DMS53 treated with DMSO at 0.1 percent for 48 hours (cell line): Measurements from ENCODE around the gene SLC5A11.

ENCODE experiments used
- DNase-seq: peaks from one replicate; lab custom pipeline; 2025; ENCODE audit not compliant: unreplicated experiment; lab: John Stamatoyannopoulos, UW

Gene SLC5A11

DNA sequence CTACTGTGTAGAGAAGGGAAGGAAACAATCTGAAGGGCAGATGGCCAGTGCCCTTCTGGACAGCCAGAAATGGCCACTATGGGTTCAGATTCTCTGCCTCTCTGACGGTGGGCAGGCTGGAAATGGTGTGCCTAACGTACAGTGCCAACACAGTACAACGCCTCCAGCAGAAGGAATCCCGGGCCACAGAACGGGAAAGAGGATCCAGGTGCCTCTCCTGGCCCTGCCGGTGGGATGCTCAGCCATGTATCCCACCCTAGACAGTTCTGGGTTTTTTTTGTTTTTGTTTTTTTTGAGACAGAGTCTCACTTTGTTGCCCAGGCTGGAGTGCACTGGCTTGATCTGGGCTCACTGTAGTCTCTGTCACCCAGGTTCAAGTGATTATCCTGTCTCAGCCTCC is 71.5 kb downstream of the SLC5A11 start:
- DNase-seq, result no peak

DNA sequence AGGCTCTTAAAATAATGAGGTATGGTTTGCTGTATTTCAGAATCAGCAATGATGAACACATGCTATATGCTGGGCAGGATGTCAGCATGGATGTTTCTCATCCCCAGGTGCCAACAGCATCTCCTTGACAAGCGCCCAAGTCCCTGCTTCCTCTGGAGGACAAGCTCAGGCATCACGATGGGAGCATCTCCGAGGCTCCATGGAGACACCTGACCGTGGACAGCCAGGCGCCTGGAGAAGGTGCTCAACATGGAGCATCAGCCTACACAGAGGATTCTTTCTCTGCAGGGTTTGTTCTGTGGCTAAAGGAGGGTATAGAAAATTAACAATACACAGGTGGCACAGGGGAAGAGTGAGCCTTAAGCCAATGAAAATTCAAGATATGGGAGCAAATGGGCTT is 72.1 kb downstream of the SLC5A11 start:
- no peak for DNase-seq

DNA sequence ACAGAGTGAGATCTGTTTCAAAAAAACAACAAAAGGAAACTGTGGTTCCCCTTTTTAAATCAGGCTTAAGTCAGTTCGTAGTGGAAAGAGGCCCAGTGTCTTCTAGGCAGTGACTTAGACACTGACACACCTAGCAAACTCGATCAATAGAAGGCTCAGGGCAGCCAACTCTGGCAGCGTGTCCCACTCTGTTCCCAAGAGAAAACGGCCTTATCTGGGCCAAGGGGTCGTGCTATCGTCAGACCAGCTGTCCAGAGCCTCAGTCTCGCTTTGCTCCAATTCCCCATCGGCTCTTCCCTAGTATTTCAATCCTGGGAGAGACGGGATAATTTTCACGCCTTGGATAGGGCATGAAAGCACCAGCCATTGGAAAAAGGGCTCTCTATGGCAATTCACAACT is 72.9 kb downstream of the SLC5A11 start:
- no peak for DNase-seq

DNA sequence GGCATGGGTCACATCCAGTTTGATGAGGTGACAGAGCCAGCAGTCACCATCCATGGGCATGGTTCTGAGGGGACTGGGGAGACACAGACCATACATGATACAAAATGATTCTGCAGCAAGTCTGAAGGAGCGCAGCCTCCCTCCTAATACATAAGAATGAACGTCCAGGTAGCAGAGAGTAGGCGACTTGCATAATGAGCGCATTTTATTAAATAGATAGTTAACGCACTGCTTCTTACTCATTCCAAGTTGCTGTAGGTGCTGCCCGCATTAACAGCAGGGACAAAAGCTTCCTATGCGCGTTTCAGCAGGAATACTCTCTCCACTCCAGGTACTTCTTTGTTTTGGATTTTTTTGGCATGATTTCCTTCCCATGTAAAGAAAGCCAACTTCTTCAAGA is 73.8 kb downstream of the SLC5A11 start:
- no peak for DNase-seq

DNA sequence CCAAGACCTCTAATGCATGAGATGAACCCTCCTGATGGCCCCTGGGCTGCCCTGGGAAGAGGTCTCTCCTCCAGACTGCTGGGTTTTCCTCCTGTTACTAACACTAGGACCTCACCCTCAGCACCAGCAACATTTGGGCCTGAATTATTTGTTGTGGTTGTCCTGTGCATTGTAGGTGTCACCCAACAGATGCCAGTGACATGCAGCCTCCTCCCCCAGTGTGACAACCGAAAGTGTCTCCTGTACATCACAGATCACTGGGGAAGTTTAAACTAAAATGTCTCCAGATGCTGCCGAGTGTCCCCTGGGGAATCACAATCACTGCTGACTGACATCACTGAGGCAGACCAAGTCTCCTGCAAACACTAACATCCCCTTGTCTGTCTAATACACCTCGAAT is 74.8 kb downstream of the SLC5A11 start:
- DNase-seq, result no peak

DNA sequence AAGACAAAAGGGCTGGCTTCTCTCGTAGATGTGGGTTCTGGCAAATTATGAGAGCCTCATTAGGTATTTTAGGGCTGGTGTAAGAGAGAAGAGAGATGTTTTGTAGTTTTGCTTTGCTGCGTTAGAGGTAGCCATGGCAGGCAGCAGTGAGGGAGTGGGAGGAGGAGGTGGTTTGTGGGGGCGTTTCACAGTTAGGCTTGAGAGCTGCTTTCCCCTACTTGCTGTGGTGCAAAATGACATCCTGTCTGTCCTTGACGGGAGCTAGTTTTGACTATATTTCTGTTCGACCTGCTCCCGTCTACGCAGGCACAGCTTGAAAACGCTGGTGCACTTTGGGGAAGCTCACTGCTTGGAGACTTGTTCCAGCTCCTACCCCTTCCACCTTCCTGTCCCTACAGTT is 75.5 kb downstream of the SLC5A11 start:
- no peak for DNase-seq

DNA sequence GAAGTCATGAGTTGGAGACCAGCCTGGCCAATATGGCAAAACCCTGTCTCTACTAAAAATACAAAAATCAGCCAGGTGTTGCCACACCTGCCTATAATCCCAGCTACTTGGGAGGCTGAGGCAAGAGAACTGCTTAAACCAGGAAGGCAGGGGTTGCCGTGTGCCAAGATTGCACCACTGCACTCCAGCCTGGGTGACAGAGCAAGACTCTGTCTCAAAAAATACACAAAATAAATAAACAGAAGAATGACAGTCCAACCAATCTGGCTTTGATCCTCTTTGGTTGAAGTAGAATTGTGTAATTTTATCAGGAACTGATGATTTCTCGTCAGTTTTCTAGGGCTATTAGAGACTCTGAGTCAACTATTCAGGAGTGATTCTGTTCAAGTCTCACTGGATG is 79.4 kb downstream of the SLC5A11 start:
- no peak for DNase-seq

DNA sequence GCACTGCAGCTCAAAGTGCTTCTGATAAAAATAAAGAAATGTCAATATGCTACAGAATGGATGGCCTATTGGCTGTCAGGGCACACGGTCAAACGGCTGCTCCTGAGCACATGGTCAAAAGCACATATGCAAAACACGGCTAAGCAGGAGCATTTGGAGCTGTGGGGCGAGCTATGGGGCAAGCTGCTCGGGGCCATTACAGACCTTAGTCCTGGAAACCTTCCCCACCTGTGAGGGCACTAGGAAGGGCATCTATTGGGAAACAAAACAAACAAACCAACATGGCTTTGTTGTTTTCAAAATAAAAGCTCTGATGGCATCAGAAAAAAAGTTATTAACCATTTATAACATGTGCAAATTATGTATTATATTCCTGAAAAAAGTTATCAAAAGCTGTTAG is 83.6 kb downstream of the SLC5A11 start:
- DNase-seq, result no peak

DNA sequence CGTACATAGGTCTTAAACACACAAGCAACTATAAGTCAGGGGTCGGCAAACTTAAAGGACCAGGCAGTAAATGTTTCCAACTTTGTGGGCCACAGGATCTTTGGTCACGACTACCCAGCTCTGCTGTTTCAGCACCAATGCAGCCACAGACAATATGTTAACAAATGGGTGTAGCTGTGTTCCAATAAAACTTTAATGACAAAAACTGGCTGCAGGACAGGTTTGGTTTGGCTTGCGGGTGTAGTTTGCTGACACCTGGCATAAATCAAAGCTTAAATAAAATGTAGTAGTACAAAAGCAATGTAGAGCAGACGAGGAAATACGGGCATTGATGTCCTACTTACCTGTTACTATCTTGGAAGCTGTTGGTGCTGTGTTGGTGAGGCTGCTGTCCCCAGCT is 84.7 kb downstream of the SLC5A11 start:
- DNase-seq, result no peak

DNA sequence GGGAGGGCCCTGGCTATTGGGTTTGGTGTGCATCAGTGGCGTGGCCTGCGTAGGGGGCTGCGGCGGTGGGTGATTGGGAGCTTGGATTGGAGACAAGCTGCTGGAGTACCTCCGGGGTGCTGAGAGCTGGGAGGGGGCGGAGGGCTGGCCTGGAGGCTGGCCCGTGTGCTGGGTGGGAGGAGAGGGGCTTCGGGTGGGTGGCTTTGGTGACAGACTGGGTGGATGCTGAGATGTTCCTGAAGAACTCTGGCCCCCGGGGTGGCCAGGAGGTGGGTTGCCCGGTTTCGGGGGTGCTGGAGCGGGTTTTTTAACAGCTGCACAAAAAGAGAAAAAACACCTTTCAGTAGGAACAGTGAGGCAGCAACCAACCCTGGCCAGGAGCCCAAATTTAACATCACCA is 85.3 kb downstream of the SLC5A11 start:
- DNase-seq, result no peak

DNA sequence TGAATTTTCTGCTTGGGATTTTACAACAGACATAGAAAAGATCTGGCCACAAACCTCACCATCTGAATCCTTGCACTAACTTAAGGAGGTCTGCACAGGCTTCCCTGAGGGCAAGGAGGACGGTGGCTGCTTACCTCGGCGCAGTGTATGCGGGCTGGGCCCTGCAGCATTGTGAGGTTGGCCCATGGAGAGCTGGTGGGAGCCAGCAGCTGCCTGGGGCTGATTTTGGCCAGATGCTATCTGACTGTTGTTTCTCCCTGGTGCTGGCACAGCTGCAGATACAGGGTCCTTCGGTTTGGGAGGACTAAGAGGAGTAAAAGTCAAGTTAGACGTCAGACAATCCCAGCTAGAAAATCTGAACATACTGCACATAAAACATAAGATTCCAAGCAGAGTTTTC is 89.6 kb downstream of the SLC5A11 start:
- no peak for DNase-seq

DNA sequence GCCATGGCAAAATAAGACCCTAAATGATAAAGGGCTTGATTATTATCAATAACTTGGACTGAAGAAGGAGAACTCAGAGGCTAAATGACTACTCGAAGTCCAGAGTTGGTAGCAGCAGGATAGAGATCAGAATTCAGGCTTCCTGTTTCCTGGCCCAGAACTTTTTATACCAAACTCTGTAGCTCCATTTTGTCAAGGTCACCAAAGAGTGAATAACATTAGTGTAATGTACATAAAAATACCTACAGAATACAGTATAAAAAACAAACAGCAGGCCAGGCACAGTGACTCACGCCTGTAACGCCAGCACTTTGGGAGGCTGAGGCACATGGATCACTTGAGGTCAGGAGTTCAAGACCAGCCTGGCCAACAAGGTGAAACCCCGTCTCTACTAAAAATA is 90.4 kb downstream of the SLC5A11 start:
- DNase-seq, result no peak

DNA sequence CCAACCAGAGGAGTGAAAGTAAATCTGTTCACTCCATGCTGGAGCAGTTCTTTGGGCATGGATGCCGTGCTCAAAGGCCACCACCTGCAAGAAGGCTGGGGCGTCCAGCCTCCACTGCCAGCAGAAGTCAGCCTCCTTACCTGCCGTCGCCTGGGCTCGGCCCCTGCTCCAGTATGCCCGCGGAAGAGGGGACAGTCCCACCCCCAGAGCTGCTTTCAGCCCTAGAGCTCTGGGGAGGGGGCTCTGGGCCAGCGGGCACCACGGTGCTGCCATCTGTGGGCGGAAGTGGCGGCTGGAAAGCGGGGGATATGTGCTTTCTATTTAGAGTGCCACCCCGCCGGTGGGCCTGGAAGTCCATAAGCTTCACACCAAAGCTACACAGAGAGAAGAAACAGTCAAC is 93.5 kb downstream of the SLC5A11 start:
- DNase-seq, result no peak

DNA sequence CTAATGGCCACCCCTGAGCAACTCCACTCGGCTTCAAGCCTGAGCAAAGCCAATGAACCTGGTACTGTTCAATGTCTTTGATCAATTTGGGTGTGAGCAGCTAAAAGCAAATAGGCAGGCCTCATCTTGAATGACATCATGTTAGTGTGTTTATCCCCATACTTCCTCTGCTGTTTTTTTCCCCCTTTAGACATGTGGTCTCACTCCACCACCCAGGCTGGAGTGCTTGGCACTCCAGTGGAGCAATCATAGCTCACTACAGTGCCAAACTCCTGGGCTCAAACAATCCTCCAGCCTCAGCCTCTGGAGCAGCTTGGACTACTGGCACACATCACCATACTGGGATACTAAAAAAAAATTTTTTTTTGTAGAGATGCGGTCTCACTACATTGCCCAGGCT is 94.0 kb downstream of the SLC5A11 start:
- no peak for DNase-seq

DNA sequence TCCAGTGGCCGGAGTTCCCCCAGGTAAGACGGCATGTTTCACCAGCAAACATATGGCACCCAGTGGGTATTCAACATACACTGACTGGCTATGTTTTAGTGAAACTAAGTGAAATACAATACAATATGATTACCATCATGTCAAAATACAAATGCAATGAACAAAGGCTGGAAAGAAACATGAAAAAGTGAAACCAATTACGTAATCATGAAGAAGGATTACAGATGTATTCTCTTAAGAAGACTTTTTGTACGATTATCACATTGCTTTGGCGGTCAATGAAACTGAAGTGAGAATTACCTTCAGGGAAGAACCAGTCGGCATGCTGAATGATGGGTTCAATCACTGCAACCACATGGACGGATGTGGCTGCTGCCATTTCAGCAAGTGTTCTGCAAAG is 97.7 kb downstream of the SLC5A11 start:
- no peak for DNase-seq

DNA sequence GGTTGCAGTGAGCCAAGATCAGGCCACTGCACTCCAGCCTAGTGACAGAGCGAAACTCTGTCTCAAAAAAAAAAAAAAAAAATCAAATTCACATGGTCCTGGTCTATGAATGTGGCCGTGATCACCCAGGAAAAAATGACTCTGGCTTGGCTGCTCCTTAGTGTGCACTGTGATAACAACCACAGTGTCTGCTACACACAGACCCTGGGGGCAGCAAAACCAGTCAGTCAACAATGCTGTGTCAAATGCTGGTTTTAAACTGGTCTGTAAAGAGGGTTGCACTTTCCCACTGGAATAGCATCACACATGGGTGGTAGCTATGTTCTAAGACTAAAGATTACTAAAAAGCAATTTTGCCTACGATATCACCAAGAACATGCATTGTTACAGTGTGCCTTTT is 98.4 kb downstream of the SLC5A11 start:
- no peak for DNase-seq

DNA sequence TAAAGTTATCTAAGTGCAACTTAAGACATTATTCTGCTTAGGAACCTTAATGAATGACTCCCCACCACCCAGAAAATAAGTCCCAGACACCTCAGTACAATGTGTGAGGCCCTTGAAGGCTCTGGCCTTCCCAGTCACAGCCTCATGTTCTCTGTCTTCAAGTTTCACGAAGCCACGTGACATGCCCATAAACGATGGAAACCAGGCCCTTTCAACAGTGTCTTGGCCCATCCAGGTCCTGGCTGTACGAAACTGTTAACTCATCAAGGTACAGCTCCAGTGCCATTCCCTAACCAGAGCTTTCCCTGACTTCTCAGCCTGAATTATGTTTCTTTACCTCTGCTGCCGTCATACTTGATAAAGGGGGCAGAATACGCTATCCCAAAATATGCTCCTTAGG is 100.4 kb downstream of the SLC5A11 start:
- no peak for DNase-seq

DNA sequence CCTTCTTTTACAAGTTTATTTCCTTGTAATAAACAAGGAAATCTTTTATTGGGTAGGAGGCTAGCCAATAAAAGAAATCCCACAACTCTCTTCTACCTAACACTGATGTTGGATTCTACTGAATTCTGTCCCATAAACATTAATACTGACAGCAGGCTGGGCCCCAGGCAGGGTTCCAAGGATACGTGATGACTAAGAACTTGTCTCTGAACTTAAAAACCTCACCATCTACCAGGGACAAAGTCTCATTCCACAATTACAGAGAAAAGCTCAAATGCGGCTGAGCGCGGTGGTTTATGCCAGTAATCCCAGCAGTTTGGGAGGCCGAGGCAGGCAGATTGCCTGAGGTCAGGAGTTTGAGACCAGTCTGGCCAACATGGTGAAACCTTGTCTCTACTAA is 104.5 kb downstream of the SLC5A11 start:
- DNase-seq, result no peak

DNA sequence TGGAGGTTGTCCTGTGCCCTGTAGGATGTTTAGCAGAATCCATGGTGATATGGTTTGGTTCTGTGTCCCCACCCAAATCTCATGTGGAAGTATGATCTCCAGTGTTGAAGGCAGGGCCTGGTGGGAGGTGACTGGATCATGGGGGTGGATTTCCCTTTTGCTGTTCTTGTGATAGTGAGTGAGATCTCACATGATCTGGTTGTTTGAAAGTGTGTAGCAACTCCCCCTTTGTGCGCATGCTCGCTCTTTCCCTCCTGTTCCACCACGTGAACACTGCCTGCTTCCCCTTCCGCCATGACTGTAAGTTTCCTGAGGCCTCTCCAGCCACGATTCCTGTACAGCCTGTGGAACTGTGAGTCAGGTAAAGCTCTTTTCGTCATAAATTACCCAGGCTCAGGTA is 107.5 kb downstream of the SLC5A11 start:
- DNase-seq, result no peak

DNA sequence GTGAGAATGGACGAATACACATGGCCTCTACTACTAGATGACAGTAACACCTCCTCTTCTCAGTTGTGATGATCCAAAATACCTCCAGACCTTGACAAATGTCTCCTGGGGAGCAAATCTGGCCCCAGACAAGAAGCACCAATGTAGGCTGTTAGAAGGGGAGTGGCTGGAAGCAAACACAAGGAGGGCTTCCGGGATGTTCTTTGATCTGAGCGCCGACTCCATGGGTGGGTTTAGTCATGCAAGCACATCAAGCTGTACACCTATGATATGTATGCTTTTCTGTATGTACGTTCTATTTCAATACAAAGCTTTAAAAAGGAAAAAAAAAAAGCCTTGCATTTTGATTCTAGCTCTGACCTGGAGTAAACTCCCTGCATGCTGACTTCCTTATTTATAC is 108.0 kb downstream of the SLC5A11 start:
- DNase-seq, result no peak

DNA sequence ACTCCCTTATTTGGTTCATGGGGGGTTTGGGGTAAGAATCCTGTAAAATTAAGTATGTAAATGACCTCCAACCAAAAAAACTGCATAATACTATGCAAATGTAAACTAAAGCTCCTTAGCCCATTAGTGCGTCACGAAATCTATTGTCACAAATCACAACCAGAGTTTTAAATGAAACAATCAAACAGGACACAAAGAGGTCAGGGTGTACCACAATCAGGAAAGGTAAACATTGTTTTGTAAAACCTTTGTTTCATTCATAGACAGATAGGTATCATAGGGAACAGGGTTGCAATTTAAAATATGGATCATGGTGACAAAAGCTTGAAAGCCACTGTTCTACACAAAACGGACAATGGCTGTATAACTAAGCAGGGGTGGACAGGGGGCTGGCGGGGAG is 108.4 kb downstream of the SLC5A11 start:
- no peak for DNase-seq

DNA sequence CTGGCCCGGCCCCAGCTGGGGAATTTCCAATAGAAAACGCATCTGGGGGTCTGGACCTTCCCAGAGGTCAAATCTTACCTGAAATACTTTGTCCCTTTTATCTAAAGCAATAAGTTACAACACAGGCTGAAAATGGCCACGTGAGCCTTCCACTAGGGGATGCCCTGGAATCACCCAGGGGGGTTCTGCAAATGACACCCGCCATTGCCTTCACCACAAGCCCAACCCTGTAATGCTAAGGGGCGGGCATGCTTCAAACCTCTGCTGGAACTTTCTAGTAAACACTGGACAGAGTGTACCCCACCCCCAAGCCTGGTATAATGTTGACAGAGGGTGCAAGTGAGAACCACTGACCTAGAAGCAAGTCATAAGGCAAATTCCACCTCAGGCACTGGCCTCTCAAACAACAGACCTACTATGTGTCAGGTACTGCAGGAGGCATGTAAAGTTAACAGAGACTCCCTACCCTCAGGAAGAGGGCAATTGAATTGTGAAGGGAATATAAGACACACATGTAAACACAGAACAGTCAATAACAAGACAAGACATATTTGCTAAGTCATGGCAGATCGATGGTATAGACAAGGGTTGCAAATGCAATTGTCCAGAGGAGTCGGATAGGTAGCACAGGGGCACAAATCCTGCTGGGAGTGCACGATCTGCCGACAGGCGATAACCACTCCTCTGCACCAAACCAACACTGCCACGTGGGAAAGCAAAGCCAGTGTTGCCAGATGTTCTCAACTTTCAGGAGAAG is 110.4 kb downstream of the SLC5A11 start:
- no peak for DNase-seq

DNA sequence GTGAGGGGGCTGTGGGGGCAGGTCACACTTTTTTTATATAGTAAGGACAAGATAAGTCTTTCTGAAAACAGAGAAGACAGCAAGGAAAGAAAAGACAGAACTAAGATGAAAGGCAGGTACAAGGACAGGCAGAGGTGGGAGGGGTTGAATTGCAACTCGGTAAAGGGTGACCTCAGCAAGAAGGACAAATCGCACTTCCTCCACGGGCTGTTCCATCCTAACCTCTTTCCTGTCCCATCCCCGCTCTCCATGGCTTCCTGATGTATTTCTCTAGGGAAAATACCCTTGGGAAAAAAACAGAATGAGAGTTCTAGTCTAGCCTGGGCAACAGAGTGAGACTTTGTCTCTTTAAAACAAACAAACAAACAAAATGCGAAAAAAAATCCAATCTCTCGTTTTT is 112.1 kb downstream of the SLC5A11 start:
- no peak for DNase-seq
